DMS53 (cell line): Measurements from ENCODE around the gene CNTN5.
A peak's percentile ranks its signal among the peaks of the same experiment; 100 is the strongest.

ENCODE experiments used
- DNase-seq: peaks from one replicate; lab custom pipeline; 2025; lab: John Stamatoyannopoulos, UW

The CNTN5 gene

DNA sequence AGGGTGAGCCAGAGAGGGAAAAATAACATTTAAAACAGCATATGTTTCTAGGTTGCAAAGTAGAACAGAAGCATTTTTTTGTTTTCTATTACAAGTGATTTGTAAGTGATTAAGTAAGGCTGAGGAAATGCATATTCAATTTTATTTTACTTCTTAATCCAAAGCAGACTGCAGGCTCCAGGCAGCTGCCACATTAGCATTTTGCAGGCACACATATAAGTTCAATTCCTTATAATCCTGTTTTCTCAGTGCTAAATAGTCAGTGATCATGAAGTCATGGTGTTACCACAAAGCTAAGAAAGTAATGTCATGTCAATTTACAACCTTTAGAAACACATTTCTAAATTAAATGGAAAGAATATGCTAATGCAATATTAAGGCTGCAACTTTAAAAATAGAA, 149.8 kb downstream of the CNTN5 start:
- no peak for DNase-seq

DNA sequence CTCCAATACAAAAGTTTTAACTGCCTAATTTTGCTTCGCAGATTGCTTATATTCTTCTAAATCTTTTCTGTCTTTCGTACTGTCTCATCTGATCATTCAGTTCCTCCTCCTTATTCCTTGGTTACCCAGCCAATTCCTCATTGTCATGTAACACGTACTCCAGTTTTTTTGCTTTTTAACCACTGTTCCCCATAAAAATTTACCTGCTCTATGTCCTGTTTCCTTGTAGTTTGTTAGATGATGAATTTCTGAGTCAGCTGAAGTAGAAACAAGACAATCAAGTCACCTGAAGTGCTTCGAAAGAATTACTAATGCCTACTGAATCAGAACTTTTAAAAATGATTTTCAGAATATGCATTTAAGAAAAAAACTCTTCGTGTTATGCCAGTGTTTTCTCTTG, 150.6 kb downstream of the CNTN5 start:
- DNase-seq = no peak

DNA sequence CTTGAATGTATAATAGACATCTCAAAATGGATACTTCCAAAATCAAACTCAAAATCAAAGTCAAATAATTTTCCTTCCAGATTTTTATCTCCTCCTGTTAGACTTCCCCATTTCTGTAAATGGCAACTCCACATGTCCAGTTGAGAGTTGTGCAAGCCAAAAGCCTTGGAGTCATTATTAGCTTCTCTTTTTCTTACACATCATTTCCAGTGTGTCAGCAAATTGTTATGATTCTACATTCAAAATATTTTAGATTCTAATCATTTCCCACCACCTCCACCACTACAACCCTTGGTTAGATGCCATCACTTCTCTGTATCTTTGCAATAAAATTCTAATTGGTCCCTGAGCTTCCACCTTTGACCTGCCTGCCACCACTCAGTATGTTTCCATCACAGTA, 155.7 kb downstream of the CNTN5 start:
- DNase-seq = no peak

DNA sequence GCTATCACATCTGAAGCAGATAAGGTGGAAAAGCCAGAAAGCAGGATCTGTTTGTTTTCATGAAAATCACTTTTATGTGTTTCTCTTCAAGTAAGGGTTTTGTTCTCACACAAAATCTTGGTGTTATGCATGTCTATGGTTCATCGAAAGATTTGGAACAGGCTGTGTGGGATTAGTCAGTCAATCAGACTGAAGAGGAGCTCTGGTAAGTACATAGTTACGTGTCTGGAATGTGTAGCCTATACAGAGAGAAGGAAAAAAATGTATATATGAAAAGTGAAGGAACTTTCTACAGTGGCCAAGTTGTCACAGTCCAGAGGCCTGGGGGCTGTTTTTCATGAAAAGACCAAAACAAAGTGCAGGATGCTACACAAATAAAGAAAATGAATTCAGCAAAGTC, 156.7 kb downstream of the CNTN5 start:
- no peak for DNase-seq

DNA sequence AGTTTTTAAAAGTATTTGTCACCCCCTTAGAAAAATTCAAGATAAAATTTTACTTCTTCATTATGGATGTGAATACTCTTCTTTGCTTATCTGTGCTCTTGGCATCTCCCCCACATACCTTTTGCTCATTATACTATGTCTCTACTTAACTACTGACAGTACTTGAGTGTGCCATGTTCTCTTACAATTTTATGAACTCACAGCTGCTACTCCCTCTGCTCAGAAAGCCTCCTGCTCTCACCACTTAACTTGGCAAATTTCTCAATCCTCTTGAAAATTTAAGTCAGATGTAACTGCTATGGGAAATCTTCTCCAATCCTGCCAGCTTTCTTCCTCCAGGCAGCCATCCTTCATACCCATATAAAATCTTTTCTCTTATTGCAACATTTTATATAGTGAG, 163.4 kb downstream of the CNTN5 start:
- no peak for DNase-seq

DNA sequence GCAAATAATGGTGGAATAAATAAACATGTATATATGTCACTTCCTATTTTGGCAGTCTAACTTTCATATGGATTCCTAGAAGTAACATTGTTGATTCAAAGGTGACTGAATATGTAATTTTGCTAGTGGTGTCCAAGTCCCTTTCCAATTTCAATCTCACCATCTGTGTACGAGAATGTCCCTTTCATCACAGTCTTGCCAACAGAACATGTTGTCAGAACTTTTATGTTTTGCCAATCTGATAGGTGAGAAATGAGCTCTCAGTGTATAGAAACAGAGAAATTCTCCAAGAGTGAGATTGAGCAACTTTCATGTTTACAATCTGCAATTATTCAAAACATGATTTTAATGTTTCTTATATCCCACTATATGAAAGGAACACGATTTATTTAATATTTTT, 167.5 kb downstream of the CNTN5 start:
- no peak for DNase-seq

DNA sequence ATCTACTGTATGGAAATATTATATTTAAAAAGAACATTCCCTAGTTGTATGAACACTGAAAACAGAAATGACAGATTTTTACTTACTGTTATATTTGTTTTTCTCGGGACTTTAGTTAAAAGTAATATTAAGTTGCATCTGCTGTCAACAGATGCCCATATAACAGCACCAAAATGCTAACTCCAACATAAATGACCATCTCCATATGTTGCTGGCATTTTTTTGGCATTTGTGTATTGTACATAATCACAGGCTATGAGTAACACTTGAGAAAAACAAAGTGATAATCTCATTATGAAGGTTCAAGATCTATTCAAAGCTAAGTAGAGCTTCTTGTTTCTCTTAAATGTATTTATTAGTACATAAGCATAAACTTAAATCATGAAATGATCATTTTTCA, 172.0 kb downstream of the CNTN5 start:
- DNase-seq = no peak

DNA sequence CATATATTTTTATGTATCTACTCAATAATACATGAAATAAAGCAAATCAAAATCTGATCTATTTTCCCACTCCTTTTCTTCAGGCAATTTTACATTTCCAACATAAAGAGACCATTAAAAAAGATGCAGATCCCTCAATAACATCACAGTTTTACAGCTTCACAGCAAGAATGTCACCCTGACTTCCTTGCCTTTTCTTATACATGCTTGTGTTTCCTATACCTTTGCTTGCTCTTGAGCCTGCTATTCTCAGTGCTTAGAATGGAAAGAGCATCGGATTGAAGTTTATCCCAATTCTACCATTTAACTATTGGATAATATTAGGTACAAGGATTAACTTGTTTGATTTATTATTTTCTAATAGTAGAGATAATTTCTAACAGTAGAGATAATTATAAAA, 176.7 kb downstream of the CNTN5 start:
- no peak for DNase-seq

DNA sequence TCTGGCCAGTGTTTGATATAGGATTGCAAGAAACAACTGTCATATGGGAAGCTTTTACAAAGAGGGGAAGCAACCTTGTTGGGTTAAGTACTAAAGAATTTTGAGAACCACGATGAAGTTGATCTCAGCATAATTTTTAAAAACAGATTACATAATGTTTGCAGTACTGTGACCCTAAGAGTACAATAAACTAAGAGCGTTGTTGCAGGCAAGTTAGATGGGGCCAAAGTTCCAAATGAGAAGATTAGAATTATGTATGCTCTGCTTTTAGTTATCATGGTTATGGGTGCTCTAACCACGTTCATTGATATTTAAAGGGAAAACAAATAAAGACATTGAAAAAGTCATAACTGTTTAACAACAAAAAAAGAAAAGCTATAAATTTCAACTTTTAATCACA, 177.5 kb downstream of the CNTN5 start:
- no peak for DNase-seq

DNA sequence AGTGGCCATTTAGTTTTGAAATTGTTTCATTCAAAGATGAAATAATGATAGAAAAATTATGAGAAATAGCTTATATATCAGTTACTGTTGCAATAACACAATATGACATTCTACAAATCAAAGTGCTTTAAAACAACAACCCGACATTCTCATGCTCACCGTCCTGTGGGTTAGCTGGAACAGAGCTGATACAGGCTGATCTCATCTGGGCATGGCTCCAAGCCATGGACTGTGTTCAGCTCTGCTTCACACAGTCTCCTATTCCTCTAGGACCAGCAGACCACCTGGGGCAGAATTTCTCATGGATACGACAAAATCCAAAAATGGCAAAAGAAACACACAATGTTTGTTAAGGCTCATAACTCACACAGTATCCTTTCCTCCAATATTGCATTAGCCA, 178.6 kb downstream of the CNTN5 start:
- no peak for DNase-seq

DNA sequence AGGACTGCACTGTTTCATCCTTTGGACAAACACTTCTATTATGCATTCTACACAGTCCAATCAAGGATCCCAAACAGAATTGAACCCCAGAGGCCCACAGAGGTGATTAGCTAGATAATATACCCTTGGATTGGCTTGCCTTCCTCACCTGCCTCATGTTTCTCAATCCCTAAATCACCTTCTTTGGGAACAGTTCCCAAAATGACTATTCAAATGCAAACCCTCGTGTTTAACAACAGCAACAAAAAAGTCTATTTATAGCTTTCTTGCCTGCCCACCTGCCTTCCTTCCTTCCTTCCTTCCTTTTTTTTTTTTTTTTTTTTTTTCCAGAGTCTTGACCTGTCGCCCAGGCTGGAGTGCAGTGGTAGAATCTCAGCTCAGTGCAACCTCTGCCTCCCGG, 180.0 kb downstream of the CNTN5 start:
- no peak for DNase-seq

DNA sequence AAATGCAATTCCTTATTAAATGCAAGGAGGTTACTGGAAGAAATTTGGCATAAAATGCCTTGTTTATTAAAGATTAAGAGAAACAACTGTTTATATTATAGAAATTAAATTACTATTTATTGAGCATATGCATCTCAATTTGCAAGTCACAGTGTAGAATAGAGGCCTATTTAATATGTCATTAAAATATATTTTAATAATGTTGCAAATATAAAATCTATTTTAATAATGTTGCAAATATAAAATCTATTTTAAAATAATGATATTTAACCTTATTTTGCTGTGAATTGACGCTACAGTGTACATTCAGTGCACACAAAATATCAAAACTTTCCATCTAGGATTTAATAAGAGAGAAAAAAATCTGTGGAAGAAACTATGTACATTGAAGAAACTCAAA, 188.1 kb downstream of the CNTN5 start:
- DNase-seq = no peak

DNA sequence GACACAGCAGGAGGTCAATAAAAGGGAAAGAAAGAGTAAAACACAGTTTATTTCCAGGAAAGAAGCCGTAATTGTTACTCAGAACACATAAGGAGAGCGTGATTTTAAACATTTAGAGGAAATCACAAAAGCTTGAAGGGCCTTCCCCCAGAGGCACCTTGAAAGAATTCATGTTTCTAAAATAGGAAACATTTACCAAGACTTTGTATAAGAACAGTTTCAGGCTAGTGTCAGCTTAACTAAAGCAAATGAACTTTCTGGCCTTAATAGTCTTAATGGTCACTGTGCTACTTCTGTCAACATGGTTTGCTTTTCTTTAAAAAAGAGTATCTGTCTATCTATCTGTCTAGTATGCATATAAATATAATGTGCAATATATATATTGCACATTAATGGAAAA, 208.8 kb downstream of the CNTN5 start:
- no peak for DNase-seq

DNA sequence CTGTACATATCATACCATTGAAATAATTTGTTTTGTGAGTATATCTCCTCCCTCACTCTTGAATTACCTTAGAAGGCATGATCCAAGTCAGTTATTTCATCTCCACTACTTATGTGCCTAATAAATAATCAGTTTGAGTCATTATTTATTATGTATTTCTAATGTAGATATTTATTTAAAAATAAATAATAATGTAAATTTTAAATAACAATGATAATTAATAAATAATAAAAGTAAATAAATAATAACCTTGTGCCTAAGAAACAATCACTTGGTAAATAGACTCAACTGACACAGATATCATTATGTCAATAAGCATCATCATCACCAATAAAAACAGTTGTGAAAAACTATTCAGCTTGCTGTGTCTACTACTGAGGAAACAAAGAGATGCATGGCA, 213.8 kb downstream of the CNTN5 start:
- no peak for DNase-seq

DNA sequence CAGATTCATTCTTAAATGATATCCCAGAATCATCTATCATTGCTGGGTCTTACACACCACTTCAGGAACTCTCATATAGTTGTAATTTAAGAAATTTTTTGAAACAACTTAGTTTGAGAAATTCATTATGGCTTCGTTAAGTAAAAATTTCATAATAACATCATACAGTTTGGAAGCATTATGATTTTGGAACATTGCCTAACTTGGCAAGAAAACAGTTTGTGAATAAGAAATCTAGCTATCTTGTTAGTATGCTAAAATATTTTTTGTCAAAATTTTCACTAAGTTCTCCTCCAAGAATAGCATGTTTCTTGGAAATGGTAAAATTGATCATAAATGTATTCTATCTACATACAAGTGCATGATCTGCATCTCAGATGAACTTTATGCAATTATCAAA, 217.7 kb downstream of the CNTN5 start:
- DNase-seq = no peak

DNA sequence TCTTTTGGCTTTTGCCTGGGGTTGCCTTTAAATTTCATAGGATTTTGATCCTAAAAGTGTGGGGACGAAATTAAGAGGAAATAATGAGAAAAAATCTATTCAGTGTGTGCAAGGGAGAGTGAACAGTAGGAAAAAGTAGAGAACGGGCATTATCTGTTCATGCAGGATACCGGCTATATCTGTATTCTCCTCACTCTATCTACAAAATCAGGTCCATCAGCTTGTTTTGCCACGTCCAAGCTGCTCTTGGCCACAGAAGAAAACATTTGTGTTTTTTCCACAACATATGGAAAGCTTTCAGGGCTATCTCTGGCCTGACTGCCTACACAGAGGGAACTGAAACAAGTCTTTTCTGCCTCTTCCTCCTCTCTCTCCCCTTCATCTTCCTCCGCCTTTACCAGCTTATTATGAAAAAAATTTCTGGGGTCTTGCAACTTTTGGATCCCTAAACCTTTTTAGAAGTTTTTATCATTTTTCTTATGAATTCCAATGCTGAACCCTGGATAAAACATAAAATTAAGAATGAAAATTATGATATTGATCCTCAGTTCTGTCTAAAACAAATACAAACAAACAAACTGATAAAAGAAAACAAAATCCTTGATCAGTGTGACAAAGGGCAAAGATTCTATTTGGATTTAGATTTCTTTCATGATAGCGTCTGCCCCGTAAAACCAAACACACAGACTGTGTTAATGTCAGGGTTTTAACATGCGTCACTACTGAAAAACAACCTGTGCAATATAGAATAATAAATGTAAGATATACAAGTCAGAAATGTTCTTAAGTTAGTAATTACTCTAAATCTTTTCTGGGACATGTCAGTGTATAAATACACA, 219.7 kb downstream of the CNTN5 start:
- DNase-seq = no peak

DNA sequence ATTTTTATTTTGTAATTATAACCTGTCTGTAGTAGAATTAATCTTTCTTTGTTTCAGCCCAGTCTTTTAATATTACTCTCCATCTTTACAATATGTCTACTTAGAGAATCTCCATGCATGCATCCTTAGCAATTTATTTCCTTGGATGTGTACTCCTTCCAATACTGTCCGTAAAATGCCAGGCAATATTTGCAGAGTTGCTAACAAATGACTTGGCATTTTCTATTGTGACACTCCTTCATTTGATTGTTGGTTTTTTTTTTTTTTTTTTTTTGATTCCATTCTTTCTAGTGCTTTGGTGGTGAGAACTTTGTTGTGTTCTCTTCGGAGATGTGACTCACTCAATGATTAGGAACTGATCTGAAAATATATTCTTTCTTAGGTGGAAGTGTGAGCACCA, 220.3 kb downstream of the CNTN5 start:
- peak; percentile 31 for DNase-seq

DNA sequence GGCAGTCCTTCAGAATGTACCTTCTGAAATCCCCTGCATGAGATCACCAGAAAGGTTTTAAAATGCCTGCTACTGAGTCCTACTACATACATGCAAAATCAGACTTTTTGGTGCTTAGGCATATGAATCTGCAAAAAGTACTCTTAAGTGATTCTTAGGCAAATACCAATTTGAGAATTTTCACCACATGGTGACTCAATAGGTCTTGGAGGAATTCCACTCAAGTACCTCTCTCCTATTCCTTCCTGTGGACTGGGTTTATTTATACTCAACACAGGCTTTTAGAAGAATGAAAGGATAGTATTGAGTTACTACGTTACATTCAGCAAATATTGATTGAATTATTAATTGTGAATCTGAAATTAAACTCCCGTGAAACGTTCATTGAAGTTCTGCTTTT, 223.9 kb downstream of the CNTN5 start:
- DNase-seq = peak; percentile 41

DNA sequence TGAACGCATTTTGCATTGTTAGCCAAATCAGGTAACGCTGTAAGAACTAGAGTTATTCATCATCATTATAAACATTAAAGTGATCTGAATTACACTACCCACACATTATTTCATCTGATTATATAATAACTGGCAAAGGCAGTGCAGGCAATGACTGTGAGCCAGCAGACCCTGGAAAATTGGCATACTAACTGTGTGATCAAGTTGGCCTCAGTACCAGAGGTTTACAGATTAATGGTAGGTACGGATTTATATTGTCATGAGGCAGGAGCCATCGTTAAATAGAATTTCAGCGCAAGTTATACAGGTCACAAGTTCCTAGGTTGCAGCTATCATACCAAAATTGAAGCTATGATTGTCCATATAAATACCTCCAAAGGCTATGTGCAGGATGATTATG, 225.4 kb downstream of the CNTN5 start:
- no peak for DNase-seq

DNA sequence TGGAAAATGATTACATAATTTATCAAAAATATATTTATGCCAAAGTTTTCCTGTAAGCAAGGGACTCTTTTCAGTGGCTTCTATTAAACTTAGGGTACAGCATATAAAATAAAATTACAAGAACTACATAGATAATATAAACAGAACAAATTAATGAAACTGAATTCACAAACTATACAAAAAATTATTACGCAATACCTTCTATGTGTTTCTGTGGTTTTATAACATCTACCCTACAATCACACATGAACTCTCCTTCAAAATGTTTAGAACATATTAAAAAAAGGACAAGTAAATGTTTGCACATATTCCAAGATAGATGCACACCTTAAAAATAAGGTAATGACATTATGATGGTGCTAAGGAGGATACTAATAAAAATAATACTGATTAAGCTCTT, 235.9 kb downstream of the CNTN5 start:
- no peak for DNase-seq

DNA sequence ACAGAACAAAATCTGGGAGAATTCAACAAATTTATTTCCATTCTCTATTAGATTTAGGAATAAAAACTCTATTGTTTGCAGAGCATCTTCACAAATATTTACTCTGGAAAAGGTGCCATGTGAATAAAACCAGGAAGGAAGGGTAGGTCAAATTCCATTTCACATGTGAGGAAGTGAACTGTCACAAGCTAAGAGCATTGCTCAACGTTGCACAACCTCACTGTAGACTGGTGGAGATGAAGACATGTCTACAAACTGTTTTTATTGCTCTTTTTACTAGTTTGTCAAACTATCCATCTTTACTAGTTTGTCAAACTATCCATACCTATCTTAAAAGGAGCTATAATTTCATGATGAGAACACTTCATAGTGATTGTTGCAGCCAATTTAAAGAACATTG, 236.4 kb downstream of the CNTN5 start:
- peak; percentile 82 for DNase-seq

DNA sequence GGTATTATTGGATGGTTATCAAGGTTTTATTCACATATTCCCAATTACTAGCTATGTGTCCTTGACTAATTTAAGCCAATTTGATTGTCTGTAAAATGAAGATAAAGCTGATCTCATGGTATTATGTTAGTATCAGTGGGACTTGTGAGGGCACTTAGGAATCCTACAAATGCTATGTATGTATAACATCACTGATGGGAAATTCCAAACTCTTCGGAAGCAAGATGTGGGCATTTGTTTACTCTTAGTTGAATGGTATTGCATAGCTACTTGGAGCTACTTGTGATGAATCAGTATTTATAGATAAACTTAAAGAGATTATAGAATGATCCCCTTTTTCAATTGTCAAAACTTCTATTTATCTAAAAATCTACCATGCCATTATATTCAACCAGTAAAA, 239.9 kb downstream of the CNTN5 start:
- DNase-seq = peak; percentile 17

DNA sequence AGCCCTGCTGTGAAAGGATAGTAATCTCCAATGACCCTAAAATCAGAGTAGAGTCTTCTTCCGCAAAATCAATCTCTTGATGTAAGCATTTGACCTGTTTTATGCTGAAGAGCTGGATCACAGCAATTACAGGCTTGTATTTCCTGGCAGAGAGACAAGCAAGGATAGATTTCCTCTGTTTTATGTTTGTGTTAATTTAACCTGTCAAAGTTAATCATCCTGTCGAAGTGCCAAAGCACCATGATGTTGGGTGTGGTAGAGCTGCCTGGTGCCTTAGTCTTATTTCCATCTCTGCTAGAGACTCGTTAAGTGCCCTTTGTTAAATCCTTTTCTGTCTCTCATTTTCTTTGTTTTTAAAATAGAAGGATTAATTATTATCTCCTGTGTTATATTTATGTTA, 248.1 kb downstream of the CNTN5 start:
- no peak for DNase-seq

DNA sequence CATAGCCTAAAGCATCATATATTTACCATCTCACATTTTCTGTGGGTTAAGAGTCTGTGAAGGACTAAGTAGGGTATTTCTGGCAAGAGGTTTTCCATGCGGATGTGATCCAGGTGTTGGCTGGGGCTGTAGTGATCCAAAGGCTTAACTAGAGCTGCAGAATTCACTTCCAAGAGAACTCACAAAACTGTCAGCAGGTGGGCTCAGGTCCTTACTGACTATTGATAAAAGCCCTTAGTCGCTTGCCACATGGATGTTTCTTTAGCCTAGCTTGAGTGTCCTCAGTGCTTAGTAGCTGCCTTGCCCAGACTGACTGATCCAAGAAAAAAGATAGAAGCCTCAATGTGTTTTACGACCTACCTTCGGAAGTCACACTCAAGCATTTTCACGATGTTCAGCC, 250.8 kb downstream of the CNTN5 start:
- DNase-seq = no peak

DNA sequence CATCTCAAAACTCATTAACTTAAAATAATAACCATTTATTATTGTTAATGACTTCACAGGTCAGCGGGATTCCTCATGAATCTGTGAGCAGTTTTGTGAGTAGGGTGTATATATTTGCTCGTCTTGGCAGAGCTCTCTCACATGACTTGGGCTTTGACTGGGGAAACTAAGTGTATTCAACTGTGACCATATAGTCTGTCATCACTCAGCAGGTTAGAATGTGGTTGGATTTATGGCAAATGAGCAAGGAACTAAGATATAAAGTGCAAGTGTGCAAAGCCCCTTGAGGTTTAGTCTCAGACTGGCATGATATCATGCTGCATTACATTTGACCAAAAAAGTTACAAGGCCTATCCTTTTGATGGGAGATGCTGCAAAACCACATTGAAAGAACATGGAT, 254.8 kb downstream of the CNTN5 start:
- DNase-seq = no peak
